HG03558 (cell line): ENCODE results near the gene SOX15.
"Not testable (repeated sequence)": the region's sequence is repeated elsewhere in the genome, so short reads cannot be mapped to it uniquely, and the experiment has no call there.

Experiments
- ATAC-seq: cut with Tn5 transposase; IDR thresholded peaks from one replicate; pipeline ENCODE4 v1.9.1; 2021; ENCODE audit warnings: moderate number of reproducible peaks; ENCODE audit not compliant: unreplicated experiment; ENCODE audit errors: extremely low read depth

SOX15 gene

DNA sequence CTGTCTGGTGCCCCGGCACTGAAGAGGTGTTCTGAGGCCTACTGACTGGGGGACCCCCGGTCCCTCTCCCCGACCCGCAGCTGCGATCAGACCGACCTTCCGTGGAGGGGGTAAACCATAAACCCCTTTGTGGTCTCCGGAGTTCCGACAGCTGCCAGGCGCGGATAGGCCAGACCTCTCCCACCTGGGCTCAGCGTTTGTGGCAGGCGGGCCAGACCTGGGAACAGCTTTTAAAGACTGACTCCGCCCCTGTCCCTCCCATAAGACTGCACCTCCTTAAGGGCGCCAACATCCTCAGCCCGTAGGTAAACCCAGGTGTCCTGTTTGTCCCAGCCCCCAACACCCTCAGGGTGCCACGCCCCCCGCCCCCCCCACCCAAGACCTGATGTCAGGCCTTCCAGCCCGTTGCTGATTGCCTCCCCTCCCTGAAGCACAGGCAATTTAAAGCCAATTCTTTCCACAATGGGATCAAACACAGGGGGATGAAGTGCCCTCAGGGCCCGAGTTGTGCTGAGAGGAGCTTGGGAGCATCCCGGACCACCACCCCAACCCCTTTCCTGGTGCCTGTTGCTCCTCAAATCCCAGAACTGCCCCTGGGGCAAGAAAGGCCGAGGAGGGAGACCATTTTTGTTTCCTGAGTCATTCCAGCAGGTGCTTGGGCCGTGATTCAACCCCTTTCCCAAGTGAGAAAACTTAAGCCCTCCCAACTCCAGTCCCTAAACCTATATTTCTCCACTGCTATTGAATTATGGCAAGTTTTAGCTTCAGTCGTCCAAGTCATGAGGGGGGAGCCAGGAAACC lies at the start of gene SOX15:
TSS of gene SOX15 (minus strand) at position 204 of the 801 bp plus-strand sequence. CDS start 418 bp downstream, outside the sequence.
- no peak for ATAC-seq

- ATAC-seq: no peak
Observed at GRCh38 chr17:7636163-7636562, 46.3 kb upstream of the SOX15 start.

DNA sequence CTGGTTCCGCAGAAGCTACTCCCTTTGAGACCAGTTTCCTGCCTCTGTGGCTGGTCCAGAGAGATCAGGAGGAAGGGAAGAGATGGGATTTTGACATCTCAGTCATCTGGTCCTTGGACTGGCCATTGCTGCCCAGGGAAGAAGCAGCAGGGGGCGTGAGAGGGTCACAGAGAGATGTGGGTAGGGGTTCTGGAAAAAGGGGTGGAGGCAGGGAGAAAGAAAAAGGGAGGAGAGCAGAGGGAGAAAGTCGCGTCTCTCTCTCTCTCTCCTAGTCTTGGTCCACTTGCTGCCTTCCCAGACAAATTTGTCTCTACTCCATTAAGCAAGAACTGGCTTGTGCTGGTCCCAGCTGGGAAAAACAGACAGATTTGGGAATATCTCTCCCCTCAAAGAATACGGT lies 44.5 kb upstream of the SOX15 start:
- no peak for ATAC-seq

DNA sequence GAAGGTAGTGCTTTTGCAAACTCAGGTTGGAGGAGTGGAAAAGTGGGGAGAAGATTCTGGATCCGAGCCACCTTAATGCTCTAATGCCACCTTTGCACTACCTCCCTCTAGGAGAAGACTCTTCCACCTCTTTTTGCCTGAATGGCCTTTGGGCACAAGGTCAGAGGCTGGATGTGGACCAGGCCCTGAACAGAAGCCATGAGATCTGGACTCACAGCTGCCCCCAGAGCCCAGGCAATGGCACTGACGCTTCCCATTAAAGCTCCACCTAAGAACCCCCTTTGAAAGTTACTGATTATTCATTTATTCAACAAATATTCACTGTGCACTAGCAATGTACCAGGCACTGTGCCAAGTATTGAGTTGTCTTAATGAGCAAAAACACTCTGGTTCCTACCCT lies 43.2 kb upstream of the SOX15 start:
- ATAC-seq: no peak

DNA sequence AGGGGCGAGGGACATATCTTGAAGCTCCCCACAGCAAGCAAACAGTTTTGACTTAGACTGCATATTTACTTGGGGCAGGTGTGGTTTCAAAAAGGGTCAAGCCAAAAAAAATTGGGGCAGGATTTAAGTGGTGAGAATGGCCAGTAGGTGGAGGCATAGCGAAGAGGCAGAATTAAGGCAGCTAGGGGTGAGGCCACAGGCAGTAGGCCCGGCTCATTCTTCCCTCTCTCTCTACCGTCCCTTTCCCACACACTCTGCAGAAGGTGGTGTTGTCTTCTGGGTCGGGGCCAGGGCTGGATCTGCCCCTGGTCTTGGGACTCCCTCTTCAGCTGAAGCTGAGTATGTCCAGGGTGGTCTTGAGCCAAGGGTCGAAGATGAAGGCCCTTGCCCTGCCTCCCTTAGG lies 42.6 kb upstream of the SOX15 start:
- ATAC-seq: no peak

DNA sequence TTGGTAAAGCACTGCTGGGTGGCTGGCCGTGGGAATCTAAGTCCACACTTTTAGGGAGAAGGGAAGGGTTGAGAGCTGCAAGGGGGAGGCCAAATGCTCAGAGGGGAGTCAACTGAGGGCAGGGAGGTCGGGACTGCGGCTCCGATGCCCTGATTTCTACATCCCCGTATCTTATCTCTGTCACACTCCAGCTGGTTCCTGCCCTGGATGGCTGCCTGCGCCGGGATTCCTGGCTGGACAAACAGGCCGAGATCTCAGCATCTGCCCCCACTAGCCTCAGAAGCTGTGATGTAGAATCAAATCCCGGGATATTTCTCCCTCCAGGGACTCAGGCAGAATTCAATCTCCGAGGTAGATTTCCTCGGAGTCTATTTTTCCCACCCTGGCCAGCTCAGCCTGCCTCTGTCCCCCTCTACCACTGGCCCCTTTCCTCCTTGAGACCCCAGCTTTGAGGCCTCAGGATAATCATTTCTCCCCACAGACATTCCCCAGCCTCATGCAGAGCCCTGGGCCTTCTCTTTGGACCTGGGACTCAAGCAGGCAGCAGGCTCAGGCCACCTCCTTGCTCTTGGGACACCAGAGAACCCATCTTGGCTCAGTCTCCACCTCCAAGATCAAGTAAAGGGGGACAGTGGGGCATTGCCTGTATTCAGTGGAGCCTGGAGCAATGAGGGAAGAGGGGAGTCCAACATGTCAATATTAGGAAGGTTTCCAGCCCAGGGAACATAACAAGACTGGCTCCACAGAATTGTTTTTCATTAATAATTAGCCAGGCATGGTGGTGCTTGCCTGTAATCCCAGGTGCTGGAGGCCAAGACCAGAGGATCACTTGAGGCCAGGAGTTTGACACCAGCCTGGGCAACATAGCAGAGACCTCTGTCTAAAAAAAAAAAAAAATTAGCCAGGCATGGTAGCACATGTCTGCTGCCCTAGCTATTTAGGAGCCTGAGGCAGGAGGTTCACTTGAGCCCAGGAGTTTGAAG lies 41.8 kb upstream of the SOX15 start:
- no peak for ATAC-seq

DNA sequence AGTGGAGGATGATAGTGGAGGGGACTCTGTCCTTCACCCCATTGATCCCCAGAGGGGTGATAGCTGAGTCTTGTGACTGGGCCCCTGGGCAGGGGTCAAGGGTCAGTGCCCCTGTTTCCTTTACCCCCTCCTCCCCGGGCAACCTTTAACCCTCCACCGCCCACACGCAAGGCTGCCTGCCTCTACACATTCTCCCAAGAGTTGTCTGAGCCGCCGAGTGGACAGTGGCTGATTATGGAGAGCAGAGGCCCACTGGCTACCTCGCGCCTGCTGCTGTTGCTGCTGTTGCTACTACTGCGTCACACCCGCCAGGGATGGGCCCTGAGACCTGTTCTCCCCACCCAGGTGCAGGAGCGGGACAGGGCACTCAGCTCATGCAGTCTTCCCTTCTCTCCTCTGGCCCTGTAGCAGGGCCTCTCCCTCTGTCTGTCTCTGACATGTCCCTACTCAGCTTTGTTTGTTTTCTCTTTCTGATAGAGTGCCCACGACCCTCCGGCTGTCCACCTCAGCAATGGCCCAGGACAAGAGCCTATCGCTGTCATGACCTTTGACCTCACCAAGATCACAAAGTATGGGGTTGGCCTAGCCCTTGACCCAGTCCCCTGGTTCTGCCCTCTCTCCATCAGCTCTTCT lies 40.2 kb upstream of the SOX15 start, which contains the start of gene SHBG:
TSS of gene SHBG (plus strand) at position 197 of the 633 bp plus-strand sequence. CDS start at position 235, 38 bp downstream.
- ATAC-seq: no peak

GRCh38 chr17:7627250-7628121 lies 37.6 kb upstream of the SOX15 start, which contains the start of gene SAT2:
SAT2 (minus strand) TSS chr17:7627821; CDS start chr17:7627635, 186 bp downstream.
- ATAC-seq: no peak

GRCh38 chr17:7626956-7627249 lies 37.0 kb upstream of the SOX15 start:
- ATAC-seq: no peak

DNA sequence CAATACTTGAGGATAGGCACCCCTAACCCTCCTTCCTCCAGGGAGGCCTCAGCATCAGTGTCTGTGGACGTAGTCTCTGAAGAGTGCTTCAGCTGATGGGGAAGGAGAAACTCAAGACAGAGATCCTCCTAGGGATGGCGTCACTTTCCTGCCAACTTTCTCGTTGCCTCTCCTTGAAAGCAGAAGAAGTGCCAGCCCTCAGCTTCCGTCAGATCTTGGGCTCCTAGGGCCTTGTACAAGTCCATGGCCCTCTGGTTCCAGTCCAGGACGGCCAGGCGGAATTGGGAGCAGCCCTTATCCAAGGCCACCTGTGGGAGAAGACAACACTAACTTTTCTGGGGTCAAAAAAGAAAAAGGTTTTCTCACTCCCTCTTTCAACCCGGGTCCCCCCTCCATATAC lies 36.4 kb upstream of the SOX15 start:
- no peak for ATAC-seq

DNA sequence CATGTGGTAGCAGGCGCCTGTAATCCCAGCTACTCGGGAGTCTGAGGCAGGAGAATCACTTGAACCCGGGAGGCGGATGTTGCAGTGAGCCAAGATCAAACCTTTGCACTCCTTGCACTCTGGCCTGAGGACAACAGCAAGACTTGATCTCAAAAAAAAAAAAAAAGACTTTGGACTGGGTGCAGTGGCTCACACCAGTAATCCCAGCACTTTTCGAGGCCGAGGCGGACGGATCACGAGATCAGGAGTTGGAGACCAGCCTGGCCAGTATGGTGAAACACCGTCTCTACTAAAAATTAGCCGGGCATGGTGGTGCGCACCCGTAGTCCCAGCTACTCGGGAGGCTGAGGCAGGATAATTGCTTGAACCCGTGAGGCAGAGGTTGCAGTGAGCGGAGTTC lies 35.9 kb upstream of the SOX15 start:
- ATAC-seq: not testable (repeated sequence)

DNA sequence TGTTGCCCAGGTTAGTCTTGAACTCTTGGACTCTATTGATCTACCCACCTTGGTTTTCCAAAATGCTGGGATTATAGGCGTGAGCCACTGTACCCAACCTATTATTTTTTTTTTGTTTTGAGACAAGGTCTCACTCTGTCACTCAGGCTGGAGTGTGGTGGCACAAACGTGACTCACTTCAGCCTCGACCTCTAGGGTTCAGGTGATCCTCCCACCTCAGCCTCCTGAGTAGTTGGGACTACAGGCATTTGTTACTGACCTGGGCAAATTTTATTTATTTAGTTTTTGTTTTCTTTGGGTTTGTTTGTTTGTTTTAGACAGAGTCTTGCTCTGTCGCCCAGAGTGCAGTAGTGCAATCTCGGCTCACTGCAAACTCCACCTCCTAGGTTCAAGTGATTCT lies 33.8 kb upstream of the SOX15 start:
- ATAC-seq: no peak

DNA sequence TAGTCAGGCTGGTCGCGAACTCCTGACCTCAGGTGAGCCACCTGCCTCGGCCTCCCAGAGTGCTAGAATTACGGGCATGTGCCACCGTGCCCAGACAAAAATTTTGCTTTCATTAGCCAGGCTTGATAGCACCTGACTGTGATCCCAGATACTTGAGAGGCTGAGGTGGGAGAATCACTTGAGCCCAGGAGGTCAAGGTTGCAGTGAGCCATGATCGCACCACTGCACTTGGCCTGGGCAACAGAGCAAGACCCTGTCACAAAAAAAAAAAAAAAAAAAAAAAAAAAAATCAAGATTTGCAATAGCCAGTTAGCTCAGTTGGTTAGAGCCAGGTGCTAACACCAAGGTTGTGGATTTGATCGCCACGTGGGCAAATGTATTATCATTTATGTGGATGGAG lies 30.9 kb upstream of the SOX15 start:
- ATAC-seq: no peak

- ATAC-seq: no peak
Observed at GRCh38 chr17:7618608-7619007, 28.7 kb upstream of the SOX15 start.

DNA sequence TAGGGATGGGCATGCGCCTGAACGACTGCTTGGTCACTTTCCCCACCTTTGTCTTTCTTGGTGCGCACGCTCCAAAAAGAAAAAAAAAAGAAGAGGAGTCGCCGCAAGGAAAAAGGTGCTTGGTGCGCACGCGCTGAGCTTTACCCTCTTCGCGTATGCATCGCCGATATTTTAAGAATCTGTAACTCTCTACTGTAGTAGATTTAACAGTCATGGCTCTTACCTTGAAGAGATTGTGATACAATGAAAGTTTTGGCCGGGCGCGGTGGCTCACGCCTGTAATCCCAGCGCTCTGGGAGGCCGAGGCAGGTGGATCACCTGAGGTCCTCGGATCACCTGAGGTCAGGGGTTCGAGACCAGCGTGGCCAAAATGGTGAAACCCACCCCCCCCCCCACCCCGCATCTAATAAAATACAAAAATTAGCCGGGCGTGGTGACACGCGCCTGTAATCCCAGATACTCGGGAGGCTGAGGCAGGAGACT lies 25.4 kb upstream of the SOX15 start:
- ATAC-seq: no peak

DNA sequence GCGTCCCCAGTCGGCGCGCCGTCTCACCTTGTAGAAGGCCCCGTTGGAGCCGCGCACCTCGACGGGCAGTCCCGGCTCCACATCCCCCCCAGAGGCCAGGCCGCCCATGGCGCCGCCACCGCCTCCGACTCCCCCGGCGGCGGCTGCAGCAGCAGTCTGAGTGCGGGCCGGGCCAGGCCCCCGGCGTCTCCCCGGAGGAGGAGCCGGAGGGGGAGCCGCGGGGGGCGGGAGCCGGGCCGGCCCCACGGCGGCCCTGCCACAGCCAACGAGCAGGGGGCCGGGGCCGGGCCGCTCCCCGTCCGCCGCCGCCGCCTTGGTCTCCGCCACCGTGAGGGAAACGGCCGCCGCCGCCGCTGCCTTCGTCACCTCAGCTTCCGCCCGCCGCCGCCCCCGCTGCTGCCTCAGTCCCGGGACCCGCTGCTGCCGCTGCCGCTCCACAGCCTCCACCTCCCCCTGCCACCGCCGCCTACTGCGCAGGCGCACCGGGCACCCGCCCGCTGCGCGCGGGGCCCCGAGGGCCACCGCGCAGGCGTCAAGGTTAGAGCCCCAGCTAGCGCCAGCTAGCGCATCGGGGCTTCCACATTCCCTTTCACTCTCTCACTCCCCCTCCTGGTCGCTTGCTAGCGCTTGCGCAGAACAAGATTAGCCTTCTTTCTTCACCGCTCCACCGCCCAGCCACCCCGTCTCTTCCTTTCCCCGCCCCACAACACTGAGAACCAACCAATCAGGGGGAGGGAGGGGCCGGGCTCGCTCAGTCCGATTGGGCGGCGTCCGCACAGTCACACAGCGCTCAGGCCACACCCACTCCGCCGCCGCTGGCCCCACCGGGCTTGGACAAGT lies 24.8 kb upstream of the SOX15 start, which contains the start of gene FXR2:
TSS of gene FXR2 (minus strand) at position 473 of the 840 bp plus-strand sequence. CDS start at position 108, 365 bp downstream.
- peak; percentile 70 for ATAC-seq

DNA sequence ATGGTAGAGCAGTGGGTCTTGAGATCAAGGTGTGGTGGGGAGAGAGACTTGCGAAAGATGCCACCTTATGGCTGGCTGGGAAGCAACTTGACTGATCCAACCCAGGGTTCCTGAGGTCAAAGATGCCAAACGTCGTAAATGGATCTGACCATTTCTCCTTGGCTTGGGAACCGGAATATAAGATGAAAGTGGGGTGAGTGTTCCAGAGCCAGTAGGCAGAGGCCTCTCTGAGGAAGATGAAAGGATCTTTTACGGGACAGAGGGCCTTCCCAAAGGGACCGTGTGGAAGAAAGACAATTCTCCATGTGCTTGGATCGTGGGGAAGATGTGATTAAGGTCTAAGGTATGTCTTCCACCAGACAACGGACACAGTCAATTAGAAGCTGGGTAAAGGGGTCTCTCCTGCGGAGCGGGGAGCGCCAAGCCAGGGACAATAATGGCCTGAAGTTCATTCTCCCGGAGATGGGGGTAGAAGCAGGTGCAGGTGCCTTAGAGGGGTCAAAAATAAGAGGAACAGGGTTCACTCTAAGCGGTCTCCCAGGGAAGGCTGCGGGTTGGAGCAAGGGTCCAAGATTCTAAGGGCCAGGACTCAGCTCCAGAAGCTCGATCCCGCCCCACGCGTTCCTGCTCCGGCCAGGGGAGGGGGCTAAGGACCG lies 24.0 kb upstream of the SOX15 start:
- ATAC-seq: no peak

DNA sequence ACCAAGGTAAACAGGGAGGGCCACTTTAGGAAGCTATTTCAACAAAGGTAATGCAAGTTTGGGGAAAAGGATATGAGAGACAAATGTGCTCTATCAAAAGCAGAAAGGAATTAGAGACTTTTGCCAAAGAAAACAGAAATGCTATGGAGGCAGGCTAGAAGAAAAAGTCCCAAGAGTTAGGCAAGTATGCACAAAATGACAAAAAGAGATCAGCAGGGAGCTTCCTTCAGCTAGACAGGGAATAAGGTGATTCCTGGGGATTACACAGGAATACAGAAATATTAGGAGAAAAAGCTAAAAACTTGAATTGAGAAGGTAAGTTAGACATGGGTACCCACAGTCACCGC lies 22.4 kb upstream of the SOX15 start:
- no peak for ATAC-seq
